GM18907 (cell line): Measurements from ENCODE around the gene CDH4.

Experiments
- ATAC-seq: cut with Tn5 transposase; IDR thresholded peaks from one replicate; pipeline ENCODE4 v1.9.1; 2021; ENCODE audit warnings: mild to moderate bottlenecking, moderate library complexity; ENCODE audit not compliant: unreplicated experiment

Gene CDH4

DNA sequence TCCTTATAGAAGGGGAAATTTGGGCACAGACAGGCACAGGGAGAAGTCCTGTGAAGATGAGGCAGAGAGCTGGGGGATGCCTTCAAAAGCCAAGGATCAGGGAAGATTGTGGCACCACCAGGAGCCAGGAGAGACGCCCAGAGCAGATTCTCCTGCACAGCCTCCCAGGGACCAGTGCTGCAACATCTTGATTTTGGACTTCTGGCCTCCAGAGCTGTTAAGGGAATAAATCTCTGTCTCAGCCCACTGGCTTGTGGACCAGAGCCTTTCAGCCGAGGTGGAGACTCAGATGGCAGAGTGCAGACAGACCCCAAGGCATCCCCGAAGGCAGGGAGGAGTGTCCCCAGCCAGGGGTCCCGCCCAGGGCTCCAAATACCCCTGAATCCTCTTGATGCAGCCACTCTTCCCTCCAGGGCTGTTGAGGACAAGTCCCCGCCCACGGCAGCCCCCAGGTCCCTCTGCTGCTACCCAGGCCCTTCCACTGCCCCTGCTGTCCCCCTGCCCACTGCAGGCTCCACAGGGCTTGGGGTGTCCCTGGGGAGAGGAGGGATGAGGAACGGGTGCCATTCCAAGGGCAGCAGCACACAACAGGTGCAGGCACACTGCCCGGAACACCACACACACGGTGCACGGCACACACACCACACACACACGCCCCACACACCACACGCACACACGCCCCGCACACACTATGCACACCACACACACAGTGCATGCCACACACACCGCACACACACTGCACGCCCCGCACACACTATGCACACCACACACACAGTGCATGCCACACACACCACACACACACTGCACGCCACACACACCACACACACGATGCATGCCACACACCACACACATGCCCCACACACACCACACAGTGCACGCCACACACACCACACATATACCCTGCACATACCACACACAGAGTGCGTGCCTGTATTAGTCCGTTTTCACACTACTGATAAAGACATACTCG lies 502.2 kb downstream of the CDH4 start:
- ATAC-seq, result no peak

DNA sequence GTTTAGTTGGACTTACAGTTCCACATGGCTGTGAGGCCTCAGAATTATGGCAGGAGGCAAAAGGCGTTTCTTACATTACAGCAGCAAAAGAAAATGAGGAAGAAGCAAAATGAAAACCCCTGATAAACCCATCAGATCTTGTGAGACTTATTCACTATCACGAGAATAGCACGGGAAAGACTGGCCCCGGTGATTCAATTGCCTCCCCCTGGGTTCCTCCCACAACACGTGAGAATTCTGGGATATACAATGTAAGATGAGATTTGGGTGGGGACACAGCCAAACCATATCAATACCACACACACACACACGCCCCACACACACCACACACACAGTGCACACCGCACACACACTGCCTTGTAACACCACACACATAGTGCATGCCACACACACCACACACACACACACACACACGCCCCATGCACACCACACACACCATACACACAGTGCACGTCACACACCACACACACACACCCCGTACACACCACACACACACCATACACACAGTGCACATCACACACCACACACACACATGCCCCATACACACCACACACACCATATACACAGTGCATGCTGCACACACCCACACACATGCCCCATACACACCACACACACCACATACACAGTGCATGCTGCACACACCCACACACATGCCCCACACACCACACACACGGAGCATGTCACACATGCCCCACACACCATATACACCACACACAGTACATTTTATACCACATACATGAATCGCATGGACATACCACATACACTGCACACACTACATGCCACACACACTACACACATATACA lies 503.1 kb downstream of the CDH4 start:
- ATAC-seq, result no peak

DNA sequence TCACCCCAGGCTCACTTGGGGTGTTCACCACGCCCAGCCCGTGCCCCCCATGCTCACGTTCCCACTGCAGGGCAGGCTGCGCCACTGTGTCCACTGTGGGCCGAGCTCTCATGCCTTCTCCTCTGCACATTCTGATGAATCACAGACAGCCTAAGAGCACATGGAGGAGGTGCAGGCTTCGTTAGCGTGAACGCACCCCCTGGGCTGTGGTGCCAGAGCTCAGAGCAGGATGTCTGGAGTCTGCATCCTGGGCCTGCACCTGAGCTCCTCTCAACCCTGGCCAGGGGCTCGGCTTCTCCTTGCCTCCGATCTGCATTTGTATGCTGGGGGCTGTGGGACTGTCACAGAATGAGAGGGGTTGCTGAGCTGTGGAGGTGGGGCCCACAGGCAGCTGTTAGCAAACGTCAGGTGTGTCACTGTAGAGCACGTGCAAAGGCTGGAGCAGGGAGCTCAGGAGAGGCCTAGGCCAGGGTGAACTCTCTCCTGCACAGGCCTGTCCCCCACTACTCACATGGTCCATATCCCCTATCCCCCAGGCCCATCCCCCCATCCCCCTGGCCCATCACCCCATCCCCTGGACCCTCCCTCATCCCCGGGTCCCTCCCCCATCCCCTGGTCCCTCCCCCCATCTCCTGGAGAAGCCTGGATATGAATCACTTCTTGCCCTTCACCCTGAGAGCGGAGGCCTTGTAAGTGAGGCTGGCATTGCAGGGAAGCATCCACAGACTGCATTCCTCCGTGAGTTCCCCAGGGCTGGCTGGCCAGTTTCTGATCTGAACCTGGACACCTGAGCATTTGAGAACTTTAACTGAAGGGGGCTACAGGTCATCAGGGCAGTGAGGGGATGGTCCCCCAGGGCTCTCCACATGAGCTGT lies 504.1 kb downstream of the CDH4 start:
- no peak for ATAC-seq

DNA sequence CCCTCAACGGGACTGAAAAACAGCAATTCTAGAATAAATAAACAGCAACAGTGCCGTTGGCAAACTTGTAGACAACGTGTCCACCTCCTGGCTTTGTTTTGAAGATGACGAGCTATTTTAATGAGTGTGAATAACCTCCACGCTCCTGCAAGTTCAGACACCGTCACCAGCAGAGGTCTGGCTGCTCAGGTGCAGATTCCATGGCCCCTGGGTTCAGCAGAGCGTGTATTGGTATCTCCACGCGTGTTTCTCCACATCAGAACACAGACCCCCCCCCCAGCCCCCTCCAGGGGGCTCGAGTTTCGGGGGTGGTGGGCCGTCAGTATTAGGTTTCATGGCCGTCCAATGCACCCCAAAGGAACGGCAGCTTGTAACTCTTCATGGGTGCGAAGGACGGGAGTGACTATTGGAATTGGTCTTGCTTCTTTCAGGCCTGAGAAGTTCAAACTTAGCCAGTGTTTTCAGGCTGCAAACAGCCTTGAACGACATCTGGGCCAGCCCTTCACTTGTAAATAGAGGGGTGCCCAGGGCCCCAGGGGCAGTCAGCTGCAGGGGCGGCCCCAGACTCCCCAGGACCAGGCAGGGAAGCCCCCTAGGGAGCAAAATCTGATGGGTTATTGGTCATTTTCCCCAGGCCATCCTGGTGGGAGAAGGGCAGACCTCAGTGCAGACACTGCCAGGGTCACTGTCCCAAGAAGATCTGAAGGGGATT lies 505.1 kb downstream of the CDH4 start:
- ATAC-seq, result no peak

DNA sequence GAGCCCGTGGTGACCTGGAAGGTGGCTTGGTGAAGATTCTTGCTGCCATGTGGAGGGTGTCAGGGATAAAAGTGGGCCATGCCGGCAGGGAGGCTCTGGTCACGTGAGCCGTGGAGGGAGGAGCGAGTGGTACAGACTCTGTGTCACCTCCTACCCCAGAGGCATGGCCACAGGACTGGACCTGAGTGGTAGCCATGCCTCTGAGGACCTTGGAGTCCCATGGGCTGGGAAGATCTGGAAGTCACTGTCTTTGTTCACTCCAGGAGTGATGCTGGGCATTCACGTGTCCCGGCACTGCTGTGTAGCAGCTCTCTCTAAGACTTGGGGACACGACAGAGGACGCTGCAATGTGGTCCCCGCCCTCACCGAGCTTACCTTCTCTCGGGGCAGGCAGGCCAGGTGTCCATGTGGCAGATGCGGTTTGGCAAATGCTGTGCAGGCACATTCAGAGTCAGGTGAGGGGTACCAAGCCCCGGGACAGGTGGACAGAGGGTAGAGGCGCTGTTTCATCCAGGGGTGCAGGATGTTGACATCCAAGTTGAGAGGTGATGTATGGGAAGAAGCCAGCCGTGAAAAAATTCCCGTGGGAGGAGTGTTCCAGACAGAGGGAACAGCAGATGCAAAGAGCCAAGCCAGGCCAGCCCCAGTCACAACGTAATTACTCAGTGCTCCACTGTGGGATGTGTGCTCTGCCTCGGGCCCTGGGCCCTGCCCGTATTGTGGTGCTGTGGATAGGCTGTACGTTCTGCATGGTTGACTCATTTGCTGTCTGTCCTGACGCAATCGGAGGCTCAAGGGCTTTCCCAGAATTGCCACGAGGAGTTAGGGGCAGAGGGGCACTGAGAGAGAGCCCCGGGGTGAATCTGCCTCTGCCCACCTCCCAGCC lies 505.9 kb downstream of the CDH4 start:
- ATAC-seq, result no peak

DNA sequence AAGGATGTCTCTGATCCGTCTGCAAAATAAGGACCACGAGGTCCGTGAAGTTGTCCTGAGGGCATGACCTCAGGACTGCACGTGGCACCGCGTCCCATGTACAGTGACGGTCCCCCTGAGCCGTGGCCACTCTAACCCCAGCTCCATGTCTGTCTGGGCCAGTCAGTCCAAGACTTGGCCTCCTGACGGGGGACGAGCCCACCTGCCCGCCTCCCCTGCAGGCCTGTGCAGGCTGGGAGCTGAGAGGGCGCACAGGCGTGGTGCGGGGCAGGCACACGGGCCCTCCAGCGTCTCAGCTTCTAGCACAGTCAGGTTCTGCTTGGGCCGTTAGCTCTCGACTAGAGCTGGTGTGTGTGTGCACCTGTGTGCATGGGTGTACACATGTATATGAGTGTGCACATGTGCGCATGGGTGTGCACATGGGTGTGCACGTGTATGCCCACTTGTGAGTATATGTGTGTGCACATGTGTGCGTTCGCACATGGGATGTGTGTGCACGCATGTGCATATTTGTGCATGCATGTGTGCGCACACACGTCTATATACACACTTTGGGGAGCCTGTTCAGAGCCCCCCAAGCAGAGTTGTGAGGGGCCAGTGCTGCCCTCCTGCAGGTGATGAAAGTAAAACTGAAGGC lies 506.6 kb downstream of the CDH4 start:
- ATAC-seq, result no peak

DNA sequence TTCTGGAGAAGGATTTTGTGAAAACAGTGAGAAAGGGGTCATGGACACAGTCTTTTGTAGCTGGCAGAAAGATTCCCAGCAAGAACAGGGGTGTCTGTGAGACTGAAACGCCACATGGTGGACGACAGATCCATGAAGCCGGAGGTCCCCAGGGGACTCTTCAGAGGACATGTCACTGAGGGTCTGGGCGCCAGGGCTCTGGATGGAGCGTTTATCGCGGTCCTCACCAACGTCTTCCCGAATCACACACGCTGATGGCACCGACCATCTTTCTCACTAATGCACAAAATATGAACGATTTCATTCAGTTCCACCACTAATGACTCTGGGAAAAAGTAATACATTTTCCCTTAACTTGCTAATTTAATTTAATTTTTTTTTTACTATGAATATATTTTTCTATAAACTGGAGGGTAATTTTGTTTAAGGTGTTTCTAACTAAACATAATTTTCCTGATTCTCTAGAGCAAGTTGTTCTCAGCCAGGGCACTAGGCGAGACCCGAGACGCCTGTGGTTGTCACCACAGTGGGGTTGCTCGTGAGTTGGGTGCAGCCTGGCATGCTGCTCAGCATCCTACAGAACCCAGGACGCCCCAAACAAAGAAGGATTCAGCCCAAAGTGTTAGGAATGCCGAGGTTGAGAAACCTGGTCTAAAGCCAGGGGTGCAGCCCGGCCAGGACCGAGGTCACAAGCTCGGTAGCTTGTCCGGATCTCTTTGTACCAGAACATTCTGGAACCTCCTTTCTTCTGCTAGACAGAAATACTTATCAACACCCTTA lies 507.4 kb downstream of the CDH4 start:
- ATAC-seq, result no peak

DNA sequence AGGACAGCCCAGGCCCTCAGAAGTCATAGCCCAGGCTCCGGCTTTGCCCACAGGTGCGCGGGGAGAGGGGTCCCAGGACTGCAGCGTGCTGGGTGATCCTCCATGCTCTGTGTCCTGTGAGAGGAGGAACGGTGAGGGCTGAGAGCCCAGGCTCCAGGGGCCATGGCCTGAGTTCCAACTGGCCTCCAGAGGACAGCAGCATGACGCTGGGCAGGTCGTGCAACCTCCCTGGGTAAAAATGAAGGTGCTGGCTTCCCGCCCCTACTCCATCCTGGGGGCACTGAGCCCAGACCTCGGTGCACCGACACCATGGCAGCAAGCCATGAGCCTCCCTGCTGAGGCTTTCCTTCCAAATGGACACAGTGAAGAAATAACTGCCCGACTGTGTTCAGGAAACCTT lies 508.3 kb downstream of the CDH4 start:
- no peak for ATAC-seq

DNA sequence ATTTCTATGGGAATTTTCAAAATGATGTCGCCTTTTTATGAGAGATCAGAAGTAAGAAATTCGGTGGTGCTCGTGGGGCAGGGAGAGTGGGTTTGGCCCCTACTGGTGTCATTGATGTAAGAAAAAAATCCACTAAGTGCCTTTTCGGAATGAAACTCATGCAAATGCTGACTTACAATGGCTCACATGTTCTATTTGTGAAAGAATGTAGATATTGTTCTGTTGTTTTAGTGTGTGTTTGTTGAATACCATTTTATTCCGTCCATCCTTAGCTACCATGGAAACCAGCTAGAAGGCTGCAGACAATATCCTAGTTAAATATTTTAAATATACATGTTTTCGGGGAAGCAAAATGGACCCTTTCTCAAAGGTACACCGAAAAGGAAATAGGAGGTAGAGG lies 508.7 kb downstream of the CDH4 start:
- no peak for ATAC-seq

DNA sequence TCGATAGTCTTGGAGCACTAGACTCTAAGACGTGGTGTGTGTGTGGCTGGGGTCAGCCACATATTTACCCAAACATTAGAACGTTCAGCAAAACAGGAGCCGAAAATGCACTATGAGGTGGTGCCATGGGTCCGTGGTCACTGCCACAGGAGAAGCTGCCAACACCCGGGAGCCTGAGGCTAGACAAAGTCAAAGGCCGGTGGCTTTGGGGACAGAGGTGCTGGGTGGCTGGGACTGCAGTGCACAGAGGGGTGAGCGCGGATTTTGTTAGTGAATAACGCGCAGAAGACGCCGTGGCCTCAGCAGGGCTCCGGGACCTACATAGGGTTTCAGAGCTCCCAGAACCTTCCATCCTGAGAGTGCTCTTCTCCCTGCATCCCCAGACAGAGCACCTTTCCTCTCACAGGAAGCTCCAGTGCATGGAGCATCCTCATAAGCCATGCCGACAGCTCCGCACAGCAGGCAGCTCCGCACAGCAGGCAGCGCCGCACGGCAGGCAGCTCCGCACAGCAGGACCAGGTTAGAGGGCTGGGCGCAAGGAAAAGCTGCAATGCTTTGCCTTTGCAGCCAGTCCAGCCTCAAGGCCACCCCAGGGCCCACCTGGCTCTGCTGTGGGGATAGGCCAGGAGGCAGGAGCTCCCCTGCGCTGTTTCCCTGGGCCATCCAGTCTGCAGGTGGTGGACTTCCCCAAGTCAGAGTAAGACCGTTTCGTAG lies 509.5 kb downstream of the CDH4 start:
- no peak for ATAC-seq

DNA sequence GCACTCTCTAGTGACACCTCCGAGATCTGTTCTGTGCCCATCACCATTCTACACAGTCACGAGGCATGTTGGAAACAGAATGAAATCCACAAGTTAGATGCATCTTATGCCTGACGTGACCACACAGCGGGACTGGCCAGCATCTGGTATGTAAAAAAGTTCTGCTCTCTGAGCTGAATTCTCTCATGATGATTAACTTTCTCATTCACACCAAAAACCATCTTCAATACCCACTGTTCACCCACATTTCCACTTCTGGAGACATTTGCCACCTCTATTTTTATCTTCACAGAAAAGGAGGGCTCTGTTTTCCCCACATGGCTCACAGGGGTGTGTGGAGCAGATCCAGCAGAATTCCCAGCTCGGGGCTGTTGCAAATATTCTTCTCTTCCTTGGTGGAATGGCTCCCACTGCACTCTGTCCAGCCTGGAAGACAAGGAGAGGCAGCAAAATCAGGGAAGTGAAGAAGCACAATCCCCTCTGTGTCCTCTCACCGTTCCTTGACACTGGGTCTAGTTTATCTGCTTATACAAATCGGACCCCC lies 510.2 kb downstream of the CDH4 start:
- no peak for ATAC-seq

DNA sequence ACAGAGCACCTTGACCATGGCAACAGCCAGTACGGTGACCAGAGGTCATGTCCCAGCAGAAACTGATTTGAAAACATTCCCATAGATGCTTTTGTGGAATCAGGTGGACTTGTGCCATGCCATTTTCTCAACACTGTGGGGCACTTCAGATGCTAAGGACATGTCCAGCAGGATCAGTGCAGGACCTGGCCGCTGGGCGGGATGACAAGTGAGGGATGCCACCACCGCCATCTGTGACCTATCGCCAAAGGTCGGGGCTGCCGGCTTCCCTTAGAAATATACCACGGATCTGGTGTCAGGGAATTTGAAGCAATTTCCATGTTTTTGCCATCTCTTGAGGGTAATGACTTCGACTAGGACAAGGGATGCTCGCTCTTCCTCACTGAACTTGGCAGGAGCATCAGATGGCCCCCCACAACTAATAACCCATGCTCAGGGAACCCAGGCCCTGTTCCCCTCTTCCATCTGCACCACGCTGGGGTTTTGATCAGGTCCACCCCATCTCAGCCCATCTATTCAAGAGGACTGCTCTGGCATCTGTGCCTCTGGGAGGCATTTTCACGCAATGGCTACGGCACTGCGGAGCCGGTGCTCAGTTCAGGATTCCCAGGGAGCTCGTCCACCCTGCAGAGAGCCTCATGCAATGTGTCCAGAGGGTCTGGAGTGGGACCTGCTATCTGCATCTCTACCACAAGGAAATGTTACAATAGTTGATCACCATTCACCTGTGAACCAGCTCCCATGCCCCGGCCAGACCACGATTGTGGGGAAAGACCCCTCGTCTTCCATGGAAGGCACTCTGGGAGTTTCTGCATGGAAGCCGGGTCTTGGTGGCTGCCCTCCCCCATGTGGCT lies 511.1 kb downstream of the CDH4 start:
- no peak for ATAC-seq

DNA sequence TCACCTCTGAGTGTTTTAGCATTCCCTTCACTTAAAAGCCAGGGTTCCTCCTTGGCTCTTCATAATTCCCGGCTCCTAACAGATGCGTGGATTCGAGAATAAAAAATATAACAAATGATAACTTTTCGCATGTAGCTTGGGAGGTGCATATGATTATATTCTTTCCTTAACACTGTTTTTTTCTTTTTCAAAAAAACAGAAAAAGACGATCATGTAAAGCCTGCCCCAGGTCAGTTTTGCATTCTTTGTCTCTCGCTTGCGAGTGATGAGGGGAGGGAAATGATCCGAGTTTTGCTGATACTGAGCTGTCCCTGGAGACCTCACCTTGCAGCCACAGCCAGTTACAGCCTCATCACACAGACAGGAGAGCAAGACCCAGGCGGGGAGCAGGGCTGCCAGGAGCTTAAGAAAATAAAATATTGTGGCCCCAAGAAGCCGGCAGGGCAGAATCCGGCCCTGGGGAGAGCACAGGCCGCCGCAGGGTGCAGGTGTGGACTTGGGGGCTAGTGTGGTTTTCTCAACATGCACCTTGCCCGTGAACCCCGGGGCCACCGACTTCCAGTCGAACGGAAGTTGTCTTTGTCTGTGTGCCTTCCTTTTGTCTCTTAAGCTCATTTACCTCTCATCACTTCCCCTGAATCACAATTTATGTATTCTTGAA lies 511.8 kb downstream of the CDH4 start:
- ATAC-seq, result no peak

DNA sequence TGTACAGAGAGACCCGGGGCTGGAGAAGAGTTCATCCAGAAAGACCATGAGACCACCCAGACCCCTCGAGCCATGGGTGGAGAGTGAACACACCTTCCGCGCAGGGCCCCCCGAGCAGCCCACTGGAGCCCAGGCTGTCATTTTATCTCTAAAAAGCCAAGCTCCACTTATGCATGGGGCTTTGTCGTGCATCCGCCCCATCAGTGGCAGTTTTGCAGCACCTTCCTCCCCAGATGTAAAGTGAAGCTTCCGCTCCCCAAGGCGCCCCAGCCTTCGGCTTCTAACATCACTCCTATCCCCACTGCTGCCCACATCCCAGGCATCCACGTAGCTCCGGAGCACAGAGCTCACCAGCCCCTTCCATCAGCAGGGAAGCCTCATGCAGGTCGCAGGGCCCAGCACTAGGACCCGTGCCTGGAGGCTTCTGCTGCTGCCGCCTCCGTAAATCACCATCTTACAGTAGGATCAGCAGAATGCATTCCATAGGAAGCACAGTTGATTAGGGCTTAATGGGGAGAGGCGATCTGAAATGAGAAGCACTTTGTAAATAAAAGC lies 512.5 kb downstream of the CDH4 start:
- ATAC-seq, result no peak

DNA sequence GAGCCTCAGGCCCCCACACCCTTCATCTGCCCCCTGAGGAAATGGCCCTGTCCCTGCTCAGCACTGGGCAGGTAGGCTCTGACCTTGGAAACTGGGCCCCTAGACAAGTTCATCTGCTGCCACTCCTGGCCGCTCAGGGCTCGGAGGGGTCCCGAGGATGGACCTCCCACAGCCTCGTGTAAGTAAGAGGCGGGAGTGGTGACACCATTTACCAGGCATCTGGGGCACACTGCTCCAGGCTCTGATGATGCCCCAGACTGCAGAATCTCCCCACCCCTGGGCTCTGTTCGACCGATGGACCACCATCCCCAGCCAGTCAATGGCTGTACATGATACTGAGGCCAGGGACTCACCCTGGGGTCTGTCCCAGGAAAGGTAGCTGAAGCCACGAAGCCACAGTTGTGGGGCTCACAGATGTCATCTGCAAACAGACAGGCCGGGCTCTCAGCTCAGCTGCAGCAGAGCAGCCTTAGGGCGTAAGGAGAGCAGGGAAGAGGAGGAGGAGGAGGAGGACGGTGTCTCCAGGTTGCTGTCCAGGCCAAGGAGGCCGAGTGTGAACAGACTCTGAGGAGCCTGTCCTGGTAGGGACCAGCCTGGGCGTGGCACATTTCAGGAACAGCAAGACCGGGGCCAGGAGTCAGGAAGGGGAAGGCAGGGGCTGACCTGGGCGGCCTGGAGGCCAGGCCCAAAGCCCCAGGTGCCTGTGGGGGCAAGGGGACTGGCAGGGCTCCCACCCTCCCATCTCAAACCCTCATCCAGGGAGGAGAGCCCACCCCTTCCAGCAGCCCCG lies 513.2 kb downstream of the CDH4 start:
- ATAC-seq, result no peak
